IPS DF 6.9 (cell line): Measurements from ENCODE around the gene ST3GAL2.

Experiments
- DNase-seq: peaks from one replicate; pipeline ENCODE4 v3.0.0-alpha.2; 2013; ENCODE audit warnings: low read depth, low spot score
- H3K27ac ChIP-seq: one replicate; pipeline ENCODE4 v1.5.1; 2013; ENCODE audit warnings: low read length, control low read depth
- H3K27me3 ChIP-seq: 2 replicates; pipeline ENCODE4 v1.6.1; 2013; ENCODE audit warnings: mild to moderate bottlenecking, low read length; ENCODE audit not compliant: control insufficient read depth, insufficient read depth
- H3K36me3 ChIP-seq: 2 replicates; pipeline ENCODE4 v1.6.1; 2013; ENCODE audit warnings: low read length; ENCODE audit not compliant: control insufficient read depth, insufficient read depth
- H3K4me1 ChIP-seq: 2 replicates; pipeline ENCODE4 v1.6.1; 2013; ENCODE audit warnings: low read length; ENCODE audit not compliant: control insufficient read depth, insufficient read depth
- H3K4me3 ChIP-seq: 2 replicates; pipeline ENCODE4 v1.5.1; 2013; ENCODE audit warnings: mild to moderate bottlenecking, low read length
- H3K9me3 ChIP-seq: 2 replicates; pipeline ENCODE4 v1.6.1; 2013; ENCODE audit warnings: low read length, inconsistent platforms; ENCODE audit not compliant: control insufficient read depth, insufficient read depth
- WGBS: extraction: QIAGEN DNeasy Blood & Tissue Kit; methylation state at CpG from one replicate; pipeline ENCODE4 v1.1.7; 2013; ENCODE audit warnings: mixed read lengths, missing lambda C conversion rate; ENCODE audit not compliant: insufficient read length, insufficient coverage; 5-methylcytosine and 5-hydroxymethylcytosine counted together

ST3GAL2 gene

GRCh38 chr16:70475054-70475871, 36.4 kb upstream of the ST3GAL2 start:
- H3K4me3 ChIP-seq: no peak overlapping the region; the same call in 1 of the 2 replicates
- no peaks in the 10 kb centered on the region for H3K9me3 ChIP-seq
- H3K27ac ChIP-seq: no peak overlapping the region
- DNase-seq: no peak
- no CpG with 5 or more reads among the region's 24 CpGs for WGBS
- H3K4me1 ChIP-seq: peaks cover 3% of the 10 kb centered on the region; the same call in 1 of the 2 replicates
- peaks cover 8% of the 10 kb centered on the region for H3K36me3 ChIP-seq
- H3K27me3 ChIP-seq: no peaks in the 10 kb centered on the region

GRCh38 chr16:70474320-70475053, 35.6 kb upstream of the ST3GAL2 start:
- Histone ChIP-seq H3K4me1 (peaks cover 3% of the 10 kb centered on the region; the same call in 1 of the 2 replicates), H3K9me3 (no peaks in the 10 kb centered on the region), H3K36me3 (peaks cover under 1% of the 10 kb centered on the region), H3K27me3 (no peaks in the 10 kb centered on the region), H3K27ac (no peak overlapping the region), H3K4me3 (no peak overlapping the region)
- WGBS: no CpG with 5 or more reads among the region's 22 CpGs
- DNase-seq: no peak

DNA sequence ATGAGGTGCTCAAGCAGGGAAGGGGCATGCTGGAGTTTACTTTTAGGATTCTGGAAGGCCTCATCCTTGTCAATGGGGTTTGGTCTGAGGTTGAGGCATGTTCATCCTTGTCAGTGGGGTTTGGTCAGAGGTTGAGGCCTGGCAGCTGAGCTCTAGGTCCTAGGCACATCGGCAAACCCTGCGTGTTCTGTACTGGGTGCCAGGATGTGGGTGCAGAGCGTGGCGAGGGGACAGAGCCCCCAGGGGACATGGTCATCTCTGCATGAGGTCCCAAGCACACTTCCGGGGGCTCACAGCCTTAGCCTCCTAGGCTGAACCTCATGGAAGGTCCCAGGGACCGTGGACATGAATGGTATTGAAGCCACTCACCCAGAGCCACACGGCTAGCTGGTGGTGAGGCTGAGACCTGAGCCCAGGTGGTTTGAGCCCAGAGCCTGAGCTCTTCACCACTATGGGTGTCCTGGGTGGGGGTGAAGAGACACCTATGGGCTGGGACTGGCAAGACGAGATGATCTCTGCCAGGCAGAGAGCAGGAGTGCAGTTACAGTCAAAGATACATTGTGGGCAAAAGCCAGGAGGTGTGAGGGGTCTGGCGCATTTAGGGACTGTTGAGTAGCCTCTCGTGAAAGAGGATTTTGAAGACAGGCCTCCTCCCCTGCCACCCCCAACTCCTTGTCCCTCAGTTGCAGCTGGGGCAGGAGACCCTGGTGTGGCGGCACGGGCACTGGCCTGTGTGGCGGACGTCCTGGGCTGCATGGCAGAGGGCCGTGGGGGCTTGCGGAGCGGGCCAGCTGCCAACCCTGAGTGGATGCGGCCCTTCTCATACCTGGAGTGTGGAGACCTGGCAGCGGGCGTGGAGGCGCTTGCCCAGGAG, 34.8 kb upstream of the ST3GAL2 start:
- no peak overlapping the region for H3K4me3 ChIP-seq
- H3K9me3 ChIP-seq: no peaks in the 10 kb centered on the region
- H3K27ac ChIP-seq: no peak overlapping the region
- no peaks in the 10 kb centered on the region; the same call in 1 of the 2 replicates for H3K36me3 ChIP-seq
- DNase-seq: no peak
- no CpG with 5 or more reads among the region's 21 CpGs for WGBS
- 0 out of 2 replicates have a peak, but pooled peaks cover 2% of the 10 kb centered on the region for H3K4me1 ChIP-seq
- H3K27me3 ChIP-seq: no peaks in the 10 kb centered on the region

GRCh38 chr16:70472786-70473433, 34.0 kb upstream of the ST3GAL2 start:
- no peaks in the 10 kb centered on the region for H3K9me3 ChIP-seq
- no peak for DNase-seq
- whole genome bisulfite sequencing: no CpG with 5 or more reads among the region's 28 CpGs
- no peaks in the 10 kb centered on the region; the same call in 1 of the 2 replicates for H3K36me3 ChIP-seq
- 0 out of 2 replicates have a peak, but pooled peaks cover 2% of the 10 kb centered on the region for H3K4me1 ChIP-seq
- no peak overlapping the region for H3K27ac ChIP-seq
- H3K4me3 ChIP-seq: no peak overlapping the region
- H3K27me3 ChIP-seq: no peaks in the 10 kb centered on the region

GRCh38 chr16:70470927-70471341, 32.0 kb upstream of the ST3GAL2 start:
- DNase-seq: no peak
- 0 out of 2 replicates have a peak, but pooled peaks cover 2% of the 10 kb centered on the region for H3K4me1 ChIP-seq
- H3K27me3 ChIP-seq: no peaks in the 10 kb centered on the region
- WGBS: no CpG with 5 or more reads among the region's 17 CpGs
- H3K27ac ChIP-seq: no peak overlapping the region
- H3K4me3 ChIP-seq: no peak overlapping the region
- H3K36me3 ChIP-seq: no peaks in the 10 kb centered on the region; the same call in 1 of the 2 replicates
- no peaks in the 10 kb centered on the region for H3K9me3 ChIP-seq

GRCh38 chr16:70470141-70470926, 31.4 kb upstream of the ST3GAL2 start:
- DNase-seq: no peak
- WGBS: no CpG with 5 or more reads among the region's 10 CpGs

DNA sequence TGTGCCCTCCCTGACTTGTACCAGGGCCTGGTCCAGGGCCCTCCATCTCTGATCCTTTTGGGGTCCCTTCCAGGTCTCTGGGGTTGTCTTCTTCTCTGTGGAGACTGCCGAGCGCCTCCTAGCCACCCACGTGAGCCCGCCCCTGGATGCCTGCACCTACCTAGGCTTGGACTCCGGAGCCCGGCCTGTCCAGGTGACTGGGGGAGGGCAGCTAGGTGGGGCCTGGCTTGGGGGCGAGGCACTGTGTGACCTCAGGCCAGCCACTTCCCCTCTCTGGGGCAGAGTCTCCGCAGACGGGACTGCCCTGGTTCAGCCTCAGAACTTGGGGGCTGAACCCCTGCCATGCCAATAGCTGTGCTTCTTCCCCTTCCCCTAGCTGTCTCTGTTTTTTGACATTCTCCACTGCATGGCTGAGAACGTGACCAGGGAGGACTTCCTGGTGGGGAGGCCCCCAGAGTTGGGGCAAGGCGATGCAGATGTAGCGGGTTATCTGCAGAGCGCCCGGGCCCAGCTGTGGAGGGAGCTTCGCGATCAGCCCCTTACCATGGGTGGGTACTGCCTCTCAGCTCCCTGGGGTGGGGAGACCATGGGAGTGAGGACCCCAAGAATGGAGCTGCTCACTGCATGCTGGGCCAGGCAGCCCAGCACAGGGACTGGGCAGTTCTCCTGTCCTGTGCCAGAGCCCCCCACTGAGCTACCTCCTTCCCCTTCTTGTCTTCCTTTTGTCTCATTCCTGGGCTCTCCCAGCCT, 30.1 kb upstream of the ST3GAL2 start:
- WGBS: no CpG with 5 or more reads among the region's 16 CpGs
- Histone ChIP-seq H3K27me3 (no peaks in the 10 kb centered on the region), H3K27ac (no peak overlapping the region), H3K4me1 (no peaks in the 10 kb centered on the region), H3K9me3 (no peaks in the 10 kb centered on the region), H3K36me3 (no peaks in the 10 kb centered on the region; the same call in 1 of the 2 replicates), H3K4me3 (no peak overlapping the region)
- no peak for DNase-seq

More at GRCh38 chr16:70470141-70470926, 31.4 kb upstream of the ST3GAL2 start:
- no peak overlapping the region for H3K4me3 ChIP-seq
- H3K36me3 ChIP-seq: no peaks in the 10 kb centered on the region; the same call in 1 of the 2 replicates
- H3K4me1 ChIP-seq: no peaks in the 10 kb centered on the region
- H3K9me3 ChIP-seq: no peaks in the 10 kb centered on the region
- no peak overlapping the region for H3K27ac ChIP-seq
- H3K27me3 ChIP-seq: no peaks in the 10 kb centered on the region

DNA sequence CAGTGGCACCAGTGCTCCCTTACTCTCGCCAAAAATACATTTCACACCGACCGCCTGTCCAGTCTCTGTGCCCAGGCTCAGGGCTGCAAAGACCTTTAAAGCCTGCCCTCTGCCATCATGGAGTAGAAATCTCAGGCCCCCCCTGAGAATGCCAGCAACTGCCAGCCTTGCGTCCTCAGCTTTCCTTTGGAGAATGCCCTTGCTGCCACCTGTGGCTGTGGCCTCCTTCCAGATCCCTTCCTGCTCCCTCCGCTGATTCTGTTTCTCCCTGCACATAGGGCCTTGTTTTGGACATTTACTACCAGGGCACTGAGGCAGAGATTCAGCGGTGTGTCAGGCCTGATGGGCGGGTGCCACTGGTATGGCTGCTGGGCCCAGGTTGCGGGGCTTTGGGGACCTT, 28.7 kb upstream of the ST3GAL2 start:
- DNase-seq: no peak
- no peaks in the 10 kb centered on the region for H3K4me1 ChIP-seq
- no peak overlapping the region for H3K4me3 ChIP-seq
- no peaks in the 10 kb centered on the region for H3K27me3 ChIP-seq
- H3K36me3 ChIP-seq: no peaks in the 10 kb centered on the region; the same call in 1 of the 2 replicates
- no peak overlapping the region for H3K27ac ChIP-seq
- no peaks in the 10 kb centered on the region for H3K9me3 ChIP-seq
- no CpG with 5 or more reads among the region's 8 CpGs for WGBS

GRCh38 chr16:70467113-70467512, 28.2 kb upstream of the ST3GAL2 start:
- no peak overlapping the region for H3K4me3 ChIP-seq
- no peaks in the 10 kb centered on the region for H3K9me3 ChIP-seq
- H3K27ac ChIP-seq: no peak overlapping the region
- no CpG with 5 or more reads among the region's 11 CpGs for WGBS
- H3K4me1 ChIP-seq: no peaks in the 10 kb centered on the region
- H3K27me3 ChIP-seq: no peaks in the 10 kb centered on the region
- DNase-seq: no peak
- H3K36me3 ChIP-seq: no peaks in the 10 kb centered on the region; the same call in 1 of the 2 replicates
